ENCODE results near the gene PVALEF.

Gene PVALEF

DNA sequence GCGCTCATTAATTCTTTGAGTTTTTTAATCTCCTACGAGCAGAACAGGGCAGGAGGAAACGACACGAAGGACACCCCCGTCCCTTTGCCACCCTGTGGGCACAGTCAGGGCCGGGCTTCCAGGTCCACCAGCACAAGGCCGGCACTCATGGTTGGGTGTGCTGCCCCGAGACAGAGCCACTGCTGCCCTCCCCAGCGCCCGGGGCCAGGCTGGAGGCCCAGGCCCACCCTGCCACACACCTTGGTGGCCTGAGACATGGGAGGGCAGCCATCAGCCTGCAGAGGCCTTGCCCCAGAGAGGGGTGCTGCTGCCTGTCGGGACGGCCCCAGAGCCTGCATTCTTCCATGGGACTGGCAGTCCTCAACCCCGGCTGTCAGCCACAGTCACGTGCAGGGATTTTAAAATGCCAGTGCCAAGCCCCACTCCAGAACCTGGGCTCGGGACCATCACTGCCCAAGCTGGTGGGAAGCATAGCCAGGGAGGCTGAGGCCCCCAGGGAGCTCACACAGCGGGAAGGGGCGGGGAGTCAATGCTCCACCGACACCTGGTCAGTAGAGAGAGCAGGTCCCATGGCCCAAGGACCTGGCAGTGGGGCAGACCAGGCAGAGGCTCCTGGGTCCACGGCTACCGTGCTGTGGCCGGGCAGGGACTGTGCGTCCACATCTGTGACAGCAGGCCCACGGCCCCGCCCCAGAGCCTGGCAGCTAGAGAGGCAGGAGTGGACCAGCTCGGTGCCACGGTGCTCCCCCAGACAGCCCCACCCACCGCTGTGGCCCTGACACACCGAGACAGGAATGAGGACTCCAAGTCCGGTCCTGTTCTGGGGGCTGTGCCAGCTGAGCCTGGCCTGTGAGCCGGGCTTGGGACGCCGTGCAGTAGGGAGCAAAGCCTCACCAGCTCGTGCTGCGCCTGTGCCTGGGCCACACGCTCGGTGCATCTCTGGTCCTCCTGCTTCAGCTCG, 29.9 kb downstream of the PVALEF start:
- in situ Hi-C loops (cut with MboI; ENCODE audit: low sequenced_read_pairs), result no loop called here

DNA sequence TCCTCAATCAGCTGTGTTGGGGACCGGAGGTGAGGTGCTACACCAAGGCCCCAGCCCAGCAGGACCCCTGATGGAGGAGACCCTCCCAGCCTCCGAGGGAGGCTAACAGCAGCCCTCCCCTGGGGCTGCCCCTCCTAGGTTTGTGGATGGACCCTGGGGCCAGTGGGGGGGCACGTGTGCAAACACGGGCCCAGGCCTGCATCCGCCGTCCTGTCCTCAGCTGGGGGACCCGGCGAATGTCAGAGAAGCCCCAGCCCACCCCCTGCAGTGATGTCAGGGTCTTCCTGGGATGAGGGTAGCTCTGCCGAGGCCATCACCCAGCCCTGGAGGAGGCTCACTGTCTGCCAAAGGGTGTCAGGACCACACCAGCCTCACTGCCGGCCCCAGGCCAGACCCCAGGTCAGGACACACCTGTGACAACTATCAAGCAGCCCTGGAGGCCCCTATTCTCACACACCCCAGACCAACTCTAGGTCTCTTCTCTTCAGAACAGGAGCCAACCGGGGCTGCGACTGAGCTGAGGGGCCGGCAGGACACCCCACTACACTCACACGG, 30.7 kb downstream of the PVALEF start:
- in situ Hi-C loops (cut with MboI; ENCODE audit: low sequenced_read_pairs), result no loop called here

DNA sequence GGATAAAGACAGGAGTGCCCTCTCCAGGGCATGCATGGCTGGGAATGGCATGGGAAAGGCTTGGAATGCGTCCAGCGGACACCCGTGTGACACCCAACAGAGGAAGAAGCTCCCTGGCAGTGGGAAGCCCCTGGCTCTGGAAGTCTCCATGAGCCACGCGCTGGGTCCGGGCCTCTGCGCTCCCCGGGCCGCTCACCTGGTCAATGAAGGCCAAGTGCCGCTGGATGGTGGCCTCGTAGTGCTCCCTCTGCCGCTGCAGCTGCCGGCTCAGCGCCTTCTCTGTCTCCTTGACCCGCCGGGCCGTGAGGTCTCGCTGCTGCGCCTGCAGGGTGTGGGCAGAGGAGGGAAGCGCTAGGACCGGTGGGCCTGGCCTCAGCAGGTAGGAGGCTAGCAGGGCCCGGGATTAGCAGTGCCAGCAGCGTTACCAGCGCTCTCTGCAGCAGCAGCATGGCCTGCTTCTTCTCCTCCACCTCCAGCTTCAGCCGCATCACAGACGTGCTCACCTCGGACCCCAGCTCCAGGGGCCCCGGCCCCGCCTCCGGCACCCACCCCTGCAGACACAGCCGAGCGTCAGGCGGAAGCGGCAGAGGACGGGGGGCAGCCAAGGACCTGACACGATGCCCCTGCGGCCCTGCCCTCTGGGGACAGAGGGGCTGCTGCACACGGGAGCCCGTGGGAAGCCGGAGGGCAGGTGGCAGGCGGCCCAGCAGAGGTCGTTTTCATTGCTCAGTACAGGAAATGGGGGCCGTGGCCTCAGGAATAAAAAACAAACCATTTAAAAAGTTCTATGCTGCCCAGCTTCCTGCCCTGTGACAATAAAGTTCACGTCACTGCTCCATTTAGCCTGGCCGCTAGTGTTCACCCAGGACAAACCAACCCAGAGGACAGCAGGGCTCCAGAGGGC, 31.4 kb downstream of the PVALEF start:
- in situ Hi-C loops (cut with MboI; ENCODE audit: low sequenced_read_pairs), result no loop called here

DNA sequence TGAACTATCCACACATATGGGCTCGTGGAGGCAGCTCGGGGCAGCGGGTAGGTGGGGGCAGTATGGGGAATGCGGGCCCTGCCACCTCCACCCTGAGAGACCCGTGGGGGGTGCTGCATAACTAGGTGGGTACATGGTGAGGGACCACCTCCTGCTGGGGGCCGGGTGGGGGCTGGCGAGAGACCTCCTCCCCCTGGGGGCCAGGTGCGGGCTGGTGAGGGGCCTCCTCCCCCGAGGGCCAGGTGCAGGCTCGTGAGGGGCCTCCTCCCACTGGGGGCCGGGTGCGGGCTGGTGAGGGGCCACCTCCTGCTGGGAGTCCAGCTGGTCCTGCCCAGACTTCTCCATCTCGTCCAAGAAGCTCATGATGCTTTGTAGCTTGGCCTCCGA, 32.1 kb downstream of the PVALEF start:
- in situ Hi-C loops (cut with MboI; ENCODE audit: low sequenced_read_pairs), result no loop called here

DNA sequence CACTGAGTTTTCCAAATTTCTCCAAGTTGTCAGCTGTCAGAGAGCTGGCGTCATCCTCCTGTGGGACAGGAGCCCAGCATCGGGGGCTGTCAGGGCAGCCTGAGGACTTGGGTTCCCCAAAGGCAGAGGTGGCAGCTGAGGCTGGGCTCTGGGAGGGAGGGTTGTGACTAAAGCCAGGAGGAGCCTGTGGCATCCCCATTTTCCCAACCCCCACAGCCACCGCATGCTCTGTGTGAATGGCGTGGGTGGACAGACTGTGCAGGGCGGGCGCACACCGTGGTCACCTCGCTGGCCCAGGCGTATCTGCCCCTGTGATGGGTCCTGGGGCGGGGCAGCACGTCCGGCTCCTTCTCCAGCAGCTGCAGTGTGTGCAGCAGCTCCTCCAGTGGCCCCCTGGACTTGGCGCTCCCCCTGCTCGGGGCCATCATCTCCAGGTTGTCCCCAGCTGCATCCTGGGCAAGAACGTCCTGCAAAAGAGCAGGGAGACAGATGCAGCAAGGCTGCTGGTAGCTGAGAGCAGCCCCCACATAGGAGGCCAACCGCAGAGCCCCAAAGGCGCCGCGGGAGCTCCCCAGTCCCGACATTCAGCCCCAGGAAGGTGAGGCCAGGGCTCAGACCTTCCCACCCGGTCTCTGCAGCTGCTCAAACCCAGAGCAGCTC, 32.7 kb downstream of the PVALEF start:
- in situ Hi-C loops (cut with MboI; ENCODE audit: low sequenced_read_pairs), result no loop called here

DNA sequence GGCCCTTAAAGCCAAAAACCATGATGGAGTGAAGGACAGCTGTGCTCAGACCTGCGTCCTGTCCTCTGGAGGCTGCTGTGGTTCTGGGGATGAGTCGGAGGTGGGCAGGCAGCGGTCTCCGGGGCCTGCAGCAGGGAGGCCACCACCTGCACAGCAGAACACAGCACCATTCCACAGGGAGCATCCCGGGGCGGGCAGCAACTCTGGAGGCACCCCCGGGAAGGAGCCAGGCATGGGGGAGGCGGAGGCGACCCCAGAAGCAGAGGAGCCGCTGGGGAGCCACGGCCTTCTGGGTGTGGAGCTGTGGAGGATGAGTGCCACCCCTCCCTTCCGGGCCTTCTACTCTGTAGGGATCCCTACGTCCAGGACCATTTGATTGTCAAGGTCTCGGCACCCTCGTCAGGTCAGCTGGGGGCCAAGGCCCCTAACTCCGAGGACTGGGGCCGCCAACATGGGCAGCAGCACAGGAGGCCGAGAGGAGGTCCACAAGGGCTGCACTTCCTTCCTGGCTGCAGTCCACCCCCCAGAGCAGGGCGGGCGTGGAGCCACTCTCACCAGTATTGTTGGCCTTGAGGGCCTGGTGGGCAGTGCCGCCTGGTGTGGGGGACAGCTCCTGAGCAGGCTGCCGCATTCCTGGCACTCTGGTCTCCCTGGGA, 33.6 kb downstream of the PVALEF start:
- in situ Hi-C loops (cut with MboI; ENCODE audit: low sequenced_read_pairs), result no loop called here

DNA sequence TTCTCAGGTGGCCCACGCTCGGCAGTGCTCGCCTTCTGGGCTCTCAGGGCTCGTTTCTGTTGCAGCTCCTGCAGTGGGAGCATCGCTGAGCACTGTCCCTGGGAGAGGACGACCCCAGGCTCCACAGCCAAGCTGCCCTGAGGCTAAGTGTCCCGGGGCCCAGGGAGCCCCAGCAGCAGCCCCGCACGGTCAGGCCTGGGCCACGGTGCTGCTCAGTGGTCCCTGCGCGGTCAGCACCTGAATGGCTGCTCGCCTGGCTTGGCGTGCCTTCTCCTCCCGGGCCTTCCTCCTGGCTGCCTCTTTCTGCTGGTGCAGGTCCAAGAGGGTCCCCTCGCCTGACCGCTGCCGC, 34.1 kb downstream of the PVALEF start:
- in situ Hi-C loops (cut with MboI; ENCODE audit: low sequenced_read_pairs), result no loop called here

DNA sequence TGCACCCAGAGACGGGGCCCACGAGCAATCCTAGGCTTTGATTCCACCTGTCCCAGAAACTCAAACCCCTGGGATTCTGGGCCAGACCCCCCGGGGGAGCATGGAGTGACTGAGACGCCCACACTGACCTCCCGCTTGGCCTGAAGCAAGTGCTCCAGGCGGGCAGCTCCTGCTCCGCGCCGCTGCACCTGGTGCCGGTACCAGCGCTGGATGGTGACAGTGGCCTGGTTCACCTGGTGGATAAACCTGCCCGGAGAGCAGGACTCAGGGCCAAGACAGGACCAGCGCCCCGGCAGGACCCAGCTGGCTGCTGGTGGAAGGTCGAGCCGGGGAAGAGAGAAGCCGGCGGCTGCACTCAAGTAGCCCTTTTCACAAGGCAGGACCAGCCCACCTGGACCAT, 34.9 kb downstream of the PVALEF start:
- in situ Hi-C loops (cut with MboI; ENCODE audit: low sequenced_read_pairs), result no loop called here

DNA sequence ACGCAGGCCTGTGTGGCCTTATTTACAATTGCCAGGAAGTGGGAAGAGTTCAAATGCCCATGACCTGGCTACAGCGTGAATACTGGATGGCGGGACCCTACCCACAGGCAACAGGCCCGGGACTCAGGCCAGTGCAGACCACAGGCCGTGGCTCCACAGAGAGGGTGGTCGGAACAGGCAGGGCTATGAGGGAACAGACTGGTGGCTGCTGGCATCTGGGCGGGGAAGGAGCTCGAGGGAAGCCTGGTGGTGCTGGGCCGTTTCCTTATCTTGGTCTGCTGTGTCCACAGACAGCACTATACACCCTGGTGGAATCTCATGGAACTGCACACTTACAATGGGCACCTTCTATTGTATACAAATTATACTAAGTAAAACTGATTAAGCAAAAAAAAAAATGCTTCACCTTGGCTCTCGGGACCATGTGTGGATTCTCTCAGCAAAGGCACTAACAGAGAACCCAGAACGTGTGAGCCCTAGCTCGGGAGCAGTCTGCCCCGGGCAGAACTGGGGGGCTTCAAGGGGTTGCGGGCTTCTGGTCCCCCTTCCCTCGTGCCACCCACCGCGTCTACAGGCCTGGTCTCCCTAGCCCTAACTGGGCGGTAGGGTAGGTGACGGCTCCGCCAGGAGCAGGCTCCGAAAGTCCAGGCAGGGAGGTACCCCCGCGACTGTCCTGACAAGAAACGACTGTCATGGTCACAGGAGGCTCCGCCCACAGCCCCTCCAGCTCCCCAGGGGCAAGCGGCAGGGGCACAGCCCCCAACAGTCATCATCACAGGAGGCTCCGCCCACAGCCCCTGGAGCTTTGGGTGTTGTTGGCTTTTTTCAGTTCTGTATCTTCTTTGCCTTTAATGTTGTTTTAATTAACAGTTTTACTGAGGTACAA, 35.6 kb downstream of the PVALEF start:
- in situ Hi-C loops (cut with MboI; ENCODE audit: low sequenced_read_pairs), result no loop called here

DNA sequence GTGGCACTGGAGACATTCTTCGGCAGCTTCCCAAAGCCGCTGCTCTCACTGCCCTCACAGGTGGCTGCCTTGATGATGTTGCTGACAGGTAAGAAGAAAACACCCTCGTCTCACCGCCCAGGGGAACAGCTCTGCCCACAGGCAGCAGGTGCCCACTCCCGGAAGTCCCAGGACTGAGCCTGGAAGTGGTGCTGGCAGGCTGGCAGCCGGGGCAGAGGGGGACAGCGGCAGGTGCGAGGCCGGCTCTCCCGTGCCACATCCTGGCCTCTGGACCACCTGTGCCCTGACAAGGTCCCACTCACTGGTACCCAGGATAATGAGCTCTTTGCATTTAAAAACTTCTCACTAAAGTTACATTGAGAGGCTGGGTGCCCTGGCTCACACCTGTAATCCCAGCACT, 37.0 kb downstream of the PVALEF start:
- in situ Hi-C loops (cut with MboI; ENCODE audit: low sequenced_read_pairs), result no loop called here

DNA sequence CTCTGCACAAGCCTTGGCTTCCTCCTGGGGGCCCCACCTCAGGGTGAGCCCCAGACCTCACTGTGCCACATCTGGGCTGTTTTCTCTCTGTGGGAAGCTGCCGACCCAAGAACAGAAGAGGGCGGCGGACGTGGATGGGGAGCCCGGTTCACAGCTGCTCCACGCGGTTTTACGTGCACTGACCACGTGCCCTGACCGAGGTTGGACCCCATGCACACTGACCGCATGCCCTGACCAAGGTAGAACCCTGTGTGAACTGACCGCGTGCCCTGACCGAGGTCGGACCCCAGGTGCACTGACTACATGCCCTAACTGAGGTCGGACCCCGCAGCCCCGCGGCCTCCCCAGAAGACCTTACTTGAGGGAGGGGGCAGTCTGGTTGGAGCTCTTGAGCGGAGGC, 37.8 kb downstream of the PVALEF start:
- in situ Hi-C loops (cut with MboI; ENCODE audit: low sequenced_read_pairs), result no loop called here

DNA sequence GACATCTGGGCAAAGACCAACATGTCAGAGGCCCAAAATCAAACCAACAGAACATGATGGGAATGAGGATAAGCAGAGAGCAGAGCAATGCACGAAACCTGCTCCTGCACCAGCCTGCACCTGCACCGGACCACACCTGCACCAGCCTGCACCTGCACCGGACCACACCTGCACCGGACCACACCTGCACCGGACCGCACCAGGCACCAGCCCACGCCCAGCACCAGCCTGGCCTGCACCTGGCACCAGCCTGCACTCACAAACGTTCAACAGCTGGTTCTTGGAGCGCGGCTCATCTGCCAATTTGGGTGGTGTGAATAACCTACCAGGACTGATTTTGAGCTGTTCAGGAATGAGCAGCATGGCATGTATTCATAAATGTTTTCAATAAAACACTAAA, 39.3 kb downstream of the PVALEF start:
- in situ Hi-C loops (cut with MboI; ENCODE audit: low sequenced_read_pairs), result no loop called here

DNA sequence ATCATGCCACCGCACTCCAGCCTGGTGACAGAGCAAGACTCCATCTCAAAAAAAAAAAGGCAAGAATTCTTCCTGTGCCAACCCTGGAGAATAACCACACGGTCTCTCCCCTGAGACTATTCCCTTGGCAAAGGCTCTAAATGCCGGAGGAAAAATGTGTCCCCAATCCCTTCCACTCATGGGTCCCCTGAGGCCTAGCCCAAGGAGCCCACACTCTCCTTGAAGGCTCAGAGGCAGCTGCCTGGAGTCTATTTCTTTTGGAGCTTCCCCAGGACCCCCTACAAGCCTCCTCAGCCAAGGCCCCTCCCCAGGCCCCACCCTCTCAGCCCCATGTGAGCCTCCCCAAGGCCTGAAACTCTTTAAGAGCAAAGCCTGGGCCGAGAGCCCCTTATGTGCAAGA, 40.9 kb downstream of the PVALEF start:
- in situ Hi-C loops (cut with MboI; ENCODE audit: low sequenced_read_pairs), result no loop called here

DNA sequence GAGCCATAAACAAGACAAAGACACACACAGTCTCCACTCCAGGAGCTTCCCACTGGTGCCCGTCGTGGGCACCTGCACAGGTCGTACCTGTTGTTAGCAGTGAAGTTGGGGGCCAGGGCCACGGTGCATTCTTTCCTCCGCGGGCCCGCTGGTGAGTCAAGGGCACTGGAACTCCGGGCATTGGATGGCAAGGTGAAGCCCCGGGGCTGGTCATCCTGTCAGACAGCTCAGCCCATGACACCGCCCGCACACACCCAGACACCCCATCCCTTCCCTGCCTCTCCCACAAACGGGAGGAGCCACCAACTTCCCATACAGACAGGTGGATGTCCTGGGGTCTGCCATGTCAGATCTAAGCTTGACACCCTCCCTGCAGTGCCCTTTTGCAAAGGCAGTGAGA, 41.4 kb downstream of the PVALEF start:
- in situ Hi-C loops (cut with MboI; ENCODE audit: low sequenced_read_pairs), result no loop called here

DNA sequence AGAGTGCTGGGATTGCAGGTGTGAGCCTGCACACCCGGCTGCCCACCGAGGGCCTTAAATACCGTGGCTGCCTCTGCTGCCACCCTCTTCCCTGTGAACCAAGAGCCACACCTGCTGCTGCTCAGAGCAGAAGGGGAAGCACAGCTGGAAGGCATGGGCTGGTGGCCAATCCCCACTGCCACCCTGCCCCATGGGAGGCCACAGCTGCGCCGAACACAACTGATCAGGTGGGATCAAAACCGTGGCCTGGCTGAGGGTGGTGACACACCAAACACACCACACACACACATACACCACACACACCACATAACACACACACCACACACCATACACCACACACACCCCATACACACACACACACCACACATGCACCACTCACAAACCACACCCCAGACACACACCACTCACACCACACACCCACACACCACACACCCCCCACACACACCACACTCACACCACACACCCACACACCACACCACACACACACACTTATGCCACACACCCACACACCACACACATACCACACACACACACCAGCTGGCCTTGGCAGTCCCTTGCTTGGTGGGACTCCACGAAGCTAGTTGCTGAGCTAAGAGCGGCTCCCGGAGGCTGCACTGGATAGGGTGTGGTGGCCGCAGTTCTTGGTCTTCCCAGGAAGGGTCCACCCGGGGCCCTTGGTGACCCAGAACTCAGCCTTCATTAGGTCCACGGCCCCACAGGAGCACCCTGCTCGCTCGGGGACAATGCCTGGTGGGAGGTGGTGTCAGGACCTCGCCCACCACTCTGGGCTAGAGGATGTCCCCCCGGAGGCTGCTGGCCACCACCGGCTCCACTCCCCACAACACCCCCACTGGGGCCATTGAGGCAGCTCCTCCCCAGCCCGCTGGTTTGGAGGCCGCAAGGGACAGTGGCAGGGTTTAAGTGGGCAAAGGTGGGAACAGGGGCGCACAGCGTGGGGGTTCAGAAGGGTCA, 42.6 kb downstream of the PVALEF start:
- in situ Hi-C loops (cut with MboI; ENCODE audit: low sequenced_read_pairs), result no loop called here

DNA sequence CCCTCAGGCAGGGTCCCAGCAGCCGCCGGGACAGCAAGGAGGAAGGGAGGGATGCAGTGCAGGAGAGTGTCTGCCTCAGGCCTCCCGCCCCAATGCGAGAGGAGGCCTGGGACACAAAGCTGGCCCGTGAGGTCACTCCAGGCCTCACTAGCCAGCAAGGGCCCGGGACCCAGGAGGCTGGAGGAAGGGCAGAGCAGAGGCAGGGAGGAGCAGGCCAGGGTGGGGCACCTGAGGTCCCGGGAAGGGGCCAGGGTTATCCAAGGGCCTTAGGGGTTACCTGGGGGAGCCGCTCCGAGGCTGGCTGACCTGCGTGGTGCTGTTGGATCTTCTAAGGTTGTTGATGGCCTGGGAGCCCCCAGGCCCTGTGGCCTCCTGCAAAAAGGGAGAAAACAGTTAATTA, 43.3 kb downstream of the PVALEF start:
- in situ Hi-C loops (cut with MboI; ENCODE audit: low sequenced_read_pairs), result no loop called here

DNA sequence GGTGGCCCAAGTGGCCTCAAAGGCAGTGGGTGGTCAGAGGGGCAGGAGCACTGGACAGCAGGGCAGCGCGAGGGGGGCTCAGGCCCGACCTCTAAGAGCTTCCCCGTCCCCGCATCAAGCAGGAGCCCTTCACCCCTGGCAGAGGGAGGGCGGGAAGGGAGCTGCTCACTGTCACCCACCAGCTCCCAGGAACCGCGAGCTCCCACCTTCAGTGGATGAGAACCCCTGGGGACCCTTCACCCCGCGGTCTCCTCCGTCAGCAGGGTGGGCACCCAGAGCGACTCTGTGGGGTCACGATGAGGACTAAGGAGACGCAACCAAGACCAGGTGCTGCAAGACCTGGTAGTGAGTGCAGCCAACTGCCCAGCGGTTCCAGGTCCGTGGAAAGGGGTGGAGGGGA, 43.8 kb downstream of the PVALEF start:
- in situ Hi-C loops (cut with MboI; ENCODE audit: low sequenced_read_pairs), result no loop called here

DNA sequence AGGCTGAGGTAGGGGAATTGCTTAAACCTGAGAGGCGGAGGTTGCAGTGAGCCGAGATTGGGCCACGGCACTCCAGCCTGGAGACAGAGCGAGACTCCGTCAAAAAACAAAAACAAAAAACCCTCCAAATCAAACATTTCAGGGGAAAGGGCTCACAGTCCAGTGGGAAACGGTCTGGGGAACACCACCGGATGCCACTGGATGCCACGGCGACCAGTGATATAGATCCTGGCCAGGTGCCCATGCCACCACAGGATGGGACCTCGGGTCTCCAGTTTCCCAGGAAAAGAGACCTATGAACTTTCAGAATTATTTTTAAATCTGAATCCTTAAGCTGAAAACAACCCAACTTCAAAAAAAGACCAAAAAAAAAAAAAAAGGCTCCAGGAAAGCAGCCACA, 45.2 kb downstream of the PVALEF start:
- in situ Hi-C loops (cut with MboI; ENCODE audit: low sequenced_read_pairs), result no loop called here

DNA sequence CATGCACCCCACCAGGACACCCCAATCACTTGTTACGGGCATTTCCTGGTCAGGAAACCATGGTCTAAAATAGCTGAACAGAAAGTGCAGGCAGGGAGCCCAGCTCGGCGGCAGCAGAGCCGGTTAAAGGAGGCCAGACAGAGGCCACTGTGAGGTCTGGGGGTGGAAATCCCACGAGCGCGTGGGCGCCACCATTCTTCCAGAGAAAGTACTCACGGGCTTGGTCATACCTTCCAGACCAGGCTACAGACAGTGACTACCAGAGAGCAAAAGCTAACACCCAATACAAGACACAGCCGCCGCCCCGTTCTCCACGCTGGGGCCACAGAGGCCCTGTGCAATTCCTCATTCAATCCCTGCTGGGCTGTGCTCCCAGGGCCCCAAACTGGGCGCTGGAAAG, 45.6 kb downstream of the PVALEF start:
- in situ Hi-C loops (cut with MboI; ENCODE audit: low sequenced_read_pairs), result no loop called here
